B cell (primary cell): ENCODE results near the gene MANEA.

Source experiments
- EZH2 ChIP-seq: IDR thresholded peaks from 2 replicates; pipeline ENCODE4 v1.6.1; 2012; ENCODE audit warnings: borderline replicate concordance, low read depth, mild to moderate bottlenecking, moderate library complexity, low read length; ENCODE audit not compliant: insufficient read depth, poor library complexity, severe bottlenecking
- TF ChIP-seq, protein P1 (sequence below): fragments of 200-600 bp; IDR thresholded peaks from one replicate; pipeline ENCODE4 v1.8.0; 2022; ENCODE audit warnings: antibody characterized with exemption, mild to moderate bottlenecking

DNA sequence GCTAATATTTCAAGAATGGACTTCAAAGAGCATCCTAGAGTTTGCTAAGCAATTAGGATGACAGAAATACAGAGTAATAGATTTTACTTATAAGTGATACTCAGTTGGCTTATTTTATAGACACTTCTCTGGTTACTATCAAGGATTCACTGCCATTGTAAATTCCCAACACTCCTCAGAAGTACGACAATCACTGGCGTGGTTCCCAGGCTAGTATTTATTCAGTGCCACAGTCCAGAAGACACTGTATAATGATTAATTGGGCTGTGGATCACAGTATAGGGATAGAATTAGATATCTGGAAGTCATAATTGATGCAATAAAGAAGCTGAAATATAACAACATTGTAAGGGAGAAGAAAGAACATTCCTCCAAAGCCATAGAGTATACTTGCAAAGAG is 15.7 kb downstream of the MANEA start:
- TF ChIP-seq, protein P1, sequence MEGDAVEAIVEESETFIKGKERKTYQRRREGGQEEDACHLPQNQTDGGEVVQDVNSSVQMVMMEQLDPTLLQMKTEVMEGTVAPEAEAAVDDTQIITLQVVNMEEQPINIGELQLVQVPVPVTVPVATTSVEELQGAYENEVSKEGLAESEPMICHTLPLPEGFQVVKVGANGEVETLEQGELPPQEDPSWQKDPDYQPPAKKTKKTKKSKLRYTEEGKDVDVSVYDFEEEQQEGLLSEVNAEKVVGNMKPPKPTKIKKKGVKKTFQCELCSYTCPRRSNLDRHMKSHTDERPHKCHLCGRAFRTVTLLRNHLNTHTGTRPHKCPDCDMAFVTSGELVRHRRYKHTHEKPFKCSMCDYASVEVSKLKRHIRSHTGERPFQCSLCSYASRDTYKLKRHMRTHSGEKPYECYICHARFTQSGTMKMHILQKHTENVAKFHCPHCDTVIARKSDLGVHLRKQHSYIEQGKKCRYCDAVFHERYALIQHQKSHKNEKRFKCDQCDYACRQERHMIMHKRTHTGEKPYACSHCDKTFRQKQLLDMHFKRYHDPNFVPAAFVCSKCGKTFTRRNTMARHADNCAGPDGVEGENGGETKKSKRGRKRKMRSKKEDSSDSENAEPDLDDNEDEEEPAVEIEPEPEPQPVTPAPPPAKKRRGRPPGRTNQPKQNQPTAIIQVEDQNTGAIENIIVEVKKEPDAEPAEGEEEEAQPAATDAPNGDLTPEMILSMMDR: no peak
- no peak for TF ChIP-seq EZH2
